Panc1 (cell line): Measurements from ENCODE around the gene MRPL39. TPM values are rescaled to one million over a fixed set of nuclear protein-coding genes. Genes with fewer than 3 reads are reported as not detected.

ENCODE experiments used
- ATAC-seq: fragments of 200-7000 bp; cut with Tn5 transposase; 2 replicates; pipeline ENCODE4 v1.9.1; 2020; ENCODE audit warnings: mild to moderate bottlenecking, moderate library complexity
- BruUV-seq: library from RNA; stranded (reverse); fragments of 400-500 nt; replicated peaks from 2 replicates; lab custom pipeline; 2021; lab: Mats Ljungman, UMichigan
- CTCF ChIA-PET: fragments of 300-600 bp; sonication (Branson Sonifier 250); formaldehyde crosslinking; loops from one replicate; lab custom pipeline; 2022; ENCODE audit warnings: antibody characterized with exemption; lab: Charles Lee
- POLR2A ChIA-PET: fragments of 300-600 bp; sonication (Branson Sonifier 250); formaldehyde crosslinking; loops from one replicate; lab custom pipeline; 2022; ENCODE audit warnings: antibody characterized with exemption; lab: Charles Lee
- DNase-seq: peaks from one replicate; pipeline ENCODE4 v3.0.0-alpha.2; 2010; ENCODE audit warnings: low read depth, low spot score
- H3K27ac ChIP-seq: 2 replicates; pipeline ENCODE4 v1.5.1; 2011; ENCODE audit warnings: mild to moderate bottlenecking, low read length, inconsistent platforms
- H3K27me3 ChIP-seq: fragments of 200-500 bp; sonication (Bioruptor generic); 2 replicates; pipeline ENCODE4 v1.6.0; 2014; ENCODE audit warnings: low read length, inconsistent platforms; ENCODE audit not compliant: control insufficient read depth, insufficient read depth
- H3K36me3 ChIP-seq: fragments of 200-500 bp; sonication (Bioruptor generic); 2 replicates; pipeline ENCODE4 v1.5.1; 2014; ENCODE audit warnings: inconsistent platforms, mild to moderate bottlenecking, low read length, moderate library complexity; ENCODE audit not compliant: control insufficient read depth, insufficient read depth
- H3K4me1 ChIP-seq: 2 replicates; pipeline ENCODE4 v1.5.1; 2011; ENCODE audit warnings: inconsistent platforms, mild to moderate bottlenecking, low read length, moderate library complexity; ENCODE audit not compliant: control insufficient read depth, insufficient read depth
- H3K4me3 ChIP-seq, 2 experiments: 2 replicates each; pipeline ENCODE4 v1.5.1; 2011 to 2012; ENCODE audit warnings: low read depth in 2 of 2, low read length in 2 of 2, mild to moderate bottlenecking in 2 of 2, inconsistent platforms in 1 of 2, moderate library complexity in 1 of 2
- H3K9me3 ChIP-seq: fragments of 200-500 bp; sonication (Bioruptor generic); 2 replicates; pipeline ENCODE4 v1.5.1; 2014; ENCODE audit warnings: low read depth, mild to moderate bottlenecking, inconsistent platforms, low read length, moderate library complexity; ENCODE audit not compliant: control insufficient read depth, insufficient read depth
- CTCF ChIP-seq: fragments of 450-650 bp; IDR thresholded peaks from 2 replicates; pipeline ENCODE4 v1.5.1; 2017; ENCODE audit warnings: mild to moderate bottlenecking
- POLR2AphosphoS5 ChIP-seq: IDR thresholded peaks from 2 replicates; pipeline ENCODE4 v1.6.1; 2012; ENCODE audit warnings: mild to moderate bottlenecking, low read depth, low read length, moderate library complexity
- REST ChIP-seq, 2 experiments: IDR thresholded peaks; 2 replicates each; pipeline ENCODE4 v1.6.1; 2011 to 2012; ENCODE audit warnings: low read depth in 2 of 2, control low read depth in 1 of 2, low read length in 1 of 2, mild to moderate bottlenecking in 1 of 2, moderate library complexity in 1 of 2; ENCODE audit not compliant: insufficient read depth in 1 of 2
- SIN3A ChIP-seq: IDR thresholded peaks from 2 replicates; pipeline ENCODE4 v1.6.1; 2012; ENCODE audit warnings: low read depth, mild to moderate bottlenecking, low read length, moderate library complexity, borderline replicate concordance; ENCODE audit not compliant: insufficient read depth
- TCF7L2 ChIP-seq: IDR thresholded peaks from 2 replicates; pipeline ENCODE4 v1.6.1; 2011; ENCODE audit warnings: mild to moderate bottlenecking, low read depth, low read length, inconsistent platforms
- in situ Hi-C: cut with HindIII; loops from 2 replicates; pipeline ENCODE4 v1.10.0; 2016; ENCODE audit warnings: low sequenced_read_pairs, low pct_unique_long_range_greater_than_20kb
- intact Hi-C: fragments of 100-400 bp; cut with micrococcal nuclease; formaldehyde crosslinking; loops from one replicate; pipeline ENCODE4 v1.10.0; 2022; ENCODE audit not compliant: unreplicated experiment
- total RNA-seq: library from RNA; stranded (reverse); gene quantifications from one replicate; pipeline ENCODE4 v1.2.1, GENCODE V29; 2021; ENCODE audit not compliant: unreplicated experiment

The MRPL39 gene
- total RNA-seq, 1 experiment from 2014 or later = 24.7 TPM

DNA sequence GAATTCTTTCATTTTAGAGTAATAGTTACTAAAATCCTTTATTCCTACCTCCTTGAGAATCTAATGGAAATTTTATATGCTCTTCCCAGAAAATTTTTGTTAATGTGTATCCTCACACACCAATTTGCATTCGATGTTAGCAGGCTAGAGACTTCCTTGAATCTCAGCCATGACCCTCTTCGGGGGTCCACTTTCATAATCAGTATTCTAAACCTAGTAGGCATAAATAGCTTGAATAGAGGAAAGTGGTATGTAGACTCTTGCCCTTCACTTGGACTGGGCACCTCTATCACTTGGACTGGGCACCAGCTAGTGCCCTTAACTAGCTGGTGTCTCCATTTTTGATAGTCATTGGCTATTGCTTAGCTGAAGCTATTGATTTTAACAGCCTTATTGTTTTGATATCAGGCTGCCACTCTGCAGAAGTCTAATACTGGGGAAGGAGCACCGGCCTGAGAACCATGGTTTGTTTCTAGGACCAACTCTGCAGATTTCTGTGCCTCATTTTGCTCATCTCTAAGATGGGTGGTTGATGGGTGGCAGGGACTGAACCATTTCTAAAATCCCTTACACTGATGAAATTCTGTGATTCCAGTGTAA is 42.8 kb downstream of the MRPL39 start:
- Histone ChIP-seq H3K27ac (no peak overlapping the region), H3K4me3 (no peak overlapping the region), H3K9me3 (no peaks in the 10 kb centered on the region), H3K27me3 (no peaks in the 10 kb centered on the region), H3K36me3 (no peaks in the 10 kb centered on the region), H3K4me1 (0 out of 2 replicates have a peak, but pooled peaks cover 2% of the 10 kb centered on the region)
- ATAC-seq (no peak), DNase-seq (no peak)
- no peak for TF ChIP-seq SIN3A
- intact Hi-C loops (loop anchor here (10.0 kb wide), 1 partner anchor 140 kb away; no protein-coding TSS in a partner anchor), in situ Hi-C loops (no loop called here)
- BruUV-seq = no TSS peak
- CTCF ChIA-PET = interaction anchor here (0.7 kb wide), 1 partner anchor 8 kb away, joined by 3 read pairs; no protein-coding TSS in a partner anchor
- POLR2A ChIA-PET = no interaction called here

DNA sequence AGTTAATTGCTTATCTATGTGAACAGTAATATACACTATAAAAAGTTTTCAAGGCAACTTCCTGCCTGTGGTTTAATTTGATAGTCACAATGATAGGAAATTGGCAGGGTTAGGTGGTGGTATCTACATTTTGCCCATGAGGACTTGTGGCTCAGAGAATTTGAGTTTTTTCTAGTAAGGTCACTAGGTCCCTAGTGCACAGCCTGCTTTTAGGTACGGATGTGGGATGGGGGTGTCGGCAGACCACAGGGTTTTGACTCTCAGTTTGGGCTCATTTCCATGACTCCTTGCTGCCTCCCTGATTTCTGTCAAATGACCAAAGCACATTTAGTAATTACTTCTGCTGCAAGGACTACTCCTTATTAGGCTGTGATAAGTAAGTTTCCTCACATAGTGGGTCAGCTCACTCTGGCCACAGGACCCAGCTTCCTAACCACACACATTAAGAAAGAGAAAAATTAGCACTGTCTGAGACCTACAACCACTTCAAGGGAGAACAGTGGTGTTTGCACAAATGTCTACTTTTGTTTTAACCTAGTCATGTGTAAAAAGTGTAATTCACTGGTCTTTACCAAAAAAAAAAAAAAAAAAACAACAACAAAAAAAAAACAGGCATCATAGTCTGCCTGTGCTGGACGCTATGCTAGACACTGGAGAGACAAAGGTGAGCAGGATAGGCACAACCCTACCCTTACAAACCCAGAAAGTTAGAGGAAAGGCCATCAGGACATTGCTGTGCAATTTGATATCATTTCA is 43.7 kb downstream of the MRPL39 start:
- BruUV-seq = TSS peak; percentile 81
- TF ChIP-seq SIN3A = no peak
- no peak for TF ChIP-seq CTCF
- TF ChIP-seq POLR2AphosphoS5 = no peak
- no peak for TF ChIP-seq TCF7L2
- no peak for TF ChIP-seq REST (IDR thresholded peaks at IDR 0.05; ENCODE audit: insufficient read depth in 1 of 2, low read depth in 2 of 2, low read length in 1 of 2)
- DNase-seq = no peak
- no peaks in the 10 kb centered on the region for H3K36me3 ChIP-seq
- no peaks in the 10 kb centered on the region for H3K27me3 ChIP-seq
- no peak for ATAC-seq
- CTCF ChIA-PET = interaction anchor here (0.7 kb wide), 1 partner anchor 9 kb away, joined by 3 read pairs; no protein-coding TSS in a partner anchor
- no peaks in the 10 kb centered on the region for H3K9me3 ChIP-seq
- intact Hi-C loops (loop anchor here (10.0 kb wide), 1 partner anchor 139 kb away; no protein-coding TSS in a partner anchor), in situ Hi-C loops (no loop called here)
- H3K4me3 ChIP-seq = no peak overlapping the region
- H3K27ac ChIP-seq = no peak overlapping the region
- H3K4me1 ChIP-seq = 0 out of 2 replicates have a peak, but pooled peaks cover 2% of the 10 kb centered on the region
- POLR2A ChIA-PET = no interaction called here
